ENCODE results near the gene KCNIP4. TPM values are rescaled to one million over a fixed set of nuclear protein-coding genes. Genes with fewer than 3 reads are reported as not detected.
A peak's percentile ranks its signal among the peaks of the same experiment; 100 is the strongest.

KCNIP4 gene
- total and polyA plus RNA-seq, 2 experiments from 2014 or later: 0.65 TPM; not detected in 1

GRCh38 chr4:20983763-20984575 is 964.6 kb downstream of the KCNIP4 start:
- Histone ChIP-seq H3K36me3 (ENCODE audit: low read depth) (no peaks in the 10 kb centered on the region), H3K9me2 (ENCODE audit: insufficient read depth) (no peaks in the 10 kb centered on the region), H3K4me2 (ENCODE audit: unreplicated experiment) (no peak overlapping the region), H3K27ac (no peak overlapping the region), H2AFZ (no peak overlapping the region), H3K27me3 (replicated peaks; ENCODE audit: insufficient read depth) (peaks cover 6% of the 10 kb centered on the region; the same call in 1 of the 2 replicates), H3K79me2 (ENCODE audit: insufficient read depth) (no peaks in the 10 kb centered on the region), H3K4me3 (no peak overlapping the region), H4K20me1 (ENCODE audit: insufficient read depth) (no peaks in the 10 kb centered on the region), H3F3A (ENCODE audit: insufficient read depth) (no peaks in the 10 kb centered on the region), H3K9me3 (ENCODE audit: low read depth) (no peaks in the 10 kb centered on the region), H3K9ac (no peak overlapping the region), H3K4me1 (ENCODE audit: insufficient read depth) (no peaks in the 10 kb centered on the region)
- WGBS, 2 experiments (ENCODE audit: low coverage in 1 of 2, low lambda C conversion rate in 2 of 2, missing lambda C conversion rate in 2 of 2): 3 to 7% methylated on average over 31 of the region's 31 CpGs
- in situ Hi-C loops (cut with MboI): no loop called here
- TF ChIP-seq EZH2 (IDR thresholded peaks at IDR 0.05; ENCODE audit: insufficient read depth, poor library complexity, severe bottlenecking) (no peak), EZH2phosphoT487 (IDR thresholded peaks at IDR 0.05; ENCODE audit: insufficient read depth, low read depth) (no peak)
- DNase-seq: no peak

GRCh38 chr4:20982544-20982943 is 966.0 kb downstream of the KCNIP4 start:
- TF ChIP-seq EZH2 (IDR thresholded peaks at IDR 0.05; ENCODE audit: insufficient read depth, poor library complexity, severe bottlenecking) (no peak), EZH2phosphoT487 (IDR thresholded peaks at IDR 0.05; ENCODE audit: insufficient read depth, low read depth) (no peak)
- 22 to 29% methylated on average over 3 of the region's 3 CpGs for whole genome bisulfite sequencing, 2 experiments (ENCODE audit: low coverage in 1 of 2, low lambda C conversion rate in 2 of 2, missing lambda C conversion rate in 2 of 2)
- no peak overlapping the region for H3K4me2 ChIP-seq (ENCODE audit: unreplicated experiment)
- no peaks in the 10 kb centered on the region for H3K9me3 ChIP-seq (ENCODE audit: low read depth)
- H2AFZ ChIP-seq: no peak overlapping the region
- no peaks in the 10 kb centered on the region for H3F3A ChIP-seq (ENCODE audit: insufficient read depth)
- H3K9me2 ChIP-seq (ENCODE audit: insufficient read depth): no peaks in the 10 kb centered on the region
- in situ Hi-C loops (cut with MboI): no loop called here
- H4K20me1 ChIP-seq (ENCODE audit: insufficient read depth): no peaks in the 10 kb centered on the region
- no peaks in the 10 kb centered on the region for H3K79me2 ChIP-seq (ENCODE audit: insufficient read depth)
- H3K4me3 ChIP-seq: no peak overlapping the region
- H3K27me3 ChIP-seq (replicated peaks; ENCODE audit: insufficient read depth): peaks cover 6% of the 10 kb centered on the region; the same call in 1 of the 2 replicates
- no peak for DNase-seq
- no peak overlapping the region for H3K9ac ChIP-seq
- no peak overlapping the region for H3K27ac ChIP-seq
- no peaks in the 10 kb centered on the region for H3K4me1 ChIP-seq (ENCODE audit: insufficient read depth)
- H3K36me3 ChIP-seq (ENCODE audit: low read depth): no peaks in the 10 kb centered on the region

GRCh38 chr4:20960291-20960690 is 988.3 kb downstream of the KCNIP4 start:
- in situ Hi-C loops (cut with MboI): no loop called here
- 18 to 19% methylated on average over 6 of the region's 6 CpGs for WGBS, 2 experiments (ENCODE audit: low coverage in 1 of 2, low lambda C conversion rate in 2 of 2, missing lambda C conversion rate in 2 of 2)
- H3K27ac ChIP-seq: no peak overlapping the region

GRCh38 chr4:20954541-20954940 is 994.0 kb downstream of the KCNIP4 start:
- no peak overlapping the region for H3K4me2 ChIP-seq (ENCODE audit: unreplicated experiment)
- H3K27ac ChIP-seq: no peak overlapping the region
- H3K36me3 ChIP-seq (ENCODE audit: low read depth): no peaks in the 10 kb centered on the region
- 1 to 2% methylated on average over 5 of the region's 5 CpGs for WGBS, 2 experiments (ENCODE audit: low coverage in 1 of 2, low lambda C conversion rate in 2 of 2, missing lambda C conversion rate in 2 of 2)
- no peaks in the 10 kb centered on the region for H4K20me1 ChIP-seq (ENCODE audit: insufficient read depth)
- no peaks in the 10 kb centered on the region for H3K27me3 ChIP-seq (replicated peaks; ENCODE audit: insufficient read depth)
- no peaks in the 10 kb centered on the region for H3K9me3 ChIP-seq (ENCODE audit: low read depth)
- H3F3A ChIP-seq (ENCODE audit: insufficient read depth): no peaks in the 10 kb centered on the region
- in situ Hi-C loops (cut with MboI): no loop called here
- H3K9me2 ChIP-seq (ENCODE audit: insufficient read depth): no peaks in the 10 kb centered on the region
- no peak overlapping the region for H3K4me3 ChIP-seq
- TF ChIP-seq EZH2 (IDR thresholded peaks at IDR 0.05; ENCODE audit: insufficient read depth, poor library complexity, severe bottlenecking) (no peak), EZH2phosphoT487 (IDR thresholded peaks at IDR 0.05; ENCODE audit: insufficient read depth, low read depth) (no peak)
- no peaks in the 10 kb centered on the region for H3K79me2 ChIP-seq (ENCODE audit: insufficient read depth)
- H3K4me1 ChIP-seq (ENCODE audit: insufficient read depth): no peaks in the 10 kb centered on the region
- H3K9ac ChIP-seq: no peak overlapping the region
- H2AFZ ChIP-seq: no peak overlapping the region
- DNase-seq: peak; percentile 5

More at GRCh38 chr4:20960291-20960690, 988.3 kb downstream of the KCNIP4 start:
- DNase-seq: no peak
- no peak overlapping the region for H3K4me3 ChIP-seq
- no peaks in the 10 kb centered on the region for H3K4me1 ChIP-seq (ENCODE audit: insufficient read depth)
- H3F3A ChIP-seq (ENCODE audit: insufficient read depth): no peaks in the 10 kb centered on the region
- H2AFZ ChIP-seq: no peak overlapping the region
- H3K9me2 ChIP-seq (ENCODE audit: insufficient read depth): no peaks in the 10 kb centered on the region
- H3K79me2 ChIP-seq (ENCODE audit: insufficient read depth): no peaks in the 10 kb centered on the region
- TF ChIP-seq EZH2phosphoT487 (IDR thresholded peaks at IDR 0.05; ENCODE audit: insufficient read depth, low read depth): no peak
- TF ChIP-seq EZH2 (IDR thresholded peaks at IDR 0.05; ENCODE audit: insufficient read depth, poor library complexity, severe bottlenecking): no peak
- no peaks in the 10 kb centered on the region for H3K27me3 ChIP-seq (replicated peaks; ENCODE audit: insufficient read depth)
- H3K9ac ChIP-seq: no peak overlapping the region
- H4K20me1 ChIP-seq (ENCODE audit: insufficient read depth): no peaks in the 10 kb centered on the region
- H3K36me3 ChIP-seq (ENCODE audit: low read depth): no peaks in the 10 kb centered on the region
- H3K4me2 ChIP-seq (ENCODE audit: unreplicated experiment): no peak overlapping the region
- H3K9me3 ChIP-seq (ENCODE audit: low read depth): no peaks in the 10 kb centered on the region

All from GM23248 (cell line).